GM18517 (cell line): Measurements from ENCODE around the gene ANKRD13B.
"Not testable (repeated sequence)": the region's sequence is repeated elsewhere in the genome, so short reads cannot be mapped to it uniquely, and the experiment has no call there.

ENCODE experiments used
- ATAC-seq: cut with Tn5 transposase; IDR thresholded peaks from one replicate; pipeline ENCODE4 v1.9.1; 2021; ENCODE audit warnings: mild to moderate bottlenecking, moderate library complexity; ENCODE audit not compliant: unreplicated experiment

Gene ANKRD13B

DNA sequence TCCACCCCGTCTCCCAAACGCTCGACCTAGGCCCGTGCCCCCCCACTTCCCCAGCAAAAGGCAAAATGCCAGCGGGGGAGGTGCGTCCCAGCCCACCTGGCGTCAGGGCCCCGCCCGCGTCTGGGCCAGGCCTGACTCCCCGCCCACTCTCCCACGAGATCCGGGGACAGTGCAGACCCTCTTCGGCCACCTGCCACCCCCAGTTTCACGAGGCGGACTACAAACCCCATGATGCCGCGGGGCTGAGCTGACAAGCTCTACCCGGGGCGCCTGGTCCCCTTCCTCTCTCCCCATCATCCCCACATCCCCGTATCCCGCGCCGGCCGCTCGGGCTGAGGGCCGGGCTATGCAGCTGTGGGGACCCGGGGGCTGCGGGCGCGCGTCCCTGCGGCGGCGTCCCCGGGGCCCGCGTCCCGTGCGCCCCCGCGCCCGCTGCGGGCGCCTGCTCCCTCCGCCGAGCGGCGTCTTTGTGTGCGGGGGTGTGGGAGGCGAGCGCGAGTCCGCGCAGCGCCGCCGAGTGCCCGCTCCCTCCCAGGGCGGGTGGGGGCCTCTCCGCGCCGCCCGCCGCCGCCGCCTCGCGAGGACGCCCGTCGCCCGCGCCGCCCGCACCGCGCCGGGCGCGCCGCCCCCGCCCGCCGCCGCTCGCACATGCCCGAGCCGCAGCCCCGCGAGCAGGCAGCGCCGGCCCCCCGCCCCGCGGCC, at the start of gene ANKRD13B:
ANKRD13B (plus strand) TSS at position 283 of the 702 bp plus-strand sequence. CDS start 490 bp downstream, outside the sequence.
- no peak for ATAC-seq

DNA sequence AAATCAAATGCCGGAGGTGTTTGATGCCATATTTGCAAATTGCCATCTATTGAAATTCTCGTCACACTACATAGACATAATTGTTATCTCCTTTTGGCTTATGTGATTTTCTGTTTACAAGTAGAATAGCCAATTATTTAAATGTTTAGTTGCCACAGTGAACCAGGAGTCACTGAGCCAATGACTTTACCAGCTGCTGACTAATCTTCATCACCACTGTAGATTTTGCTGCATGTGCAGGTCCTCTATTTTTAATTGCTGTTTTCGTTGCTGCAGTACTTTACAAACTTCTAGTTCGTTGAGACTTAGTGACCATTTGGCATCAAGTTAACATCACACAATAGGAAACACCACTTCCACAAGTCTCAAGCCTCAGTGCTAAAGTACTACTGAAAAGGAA, 48.9 kb upstream of the ANKRD13B start:
- ATAC-seq: no peak

DNA sequence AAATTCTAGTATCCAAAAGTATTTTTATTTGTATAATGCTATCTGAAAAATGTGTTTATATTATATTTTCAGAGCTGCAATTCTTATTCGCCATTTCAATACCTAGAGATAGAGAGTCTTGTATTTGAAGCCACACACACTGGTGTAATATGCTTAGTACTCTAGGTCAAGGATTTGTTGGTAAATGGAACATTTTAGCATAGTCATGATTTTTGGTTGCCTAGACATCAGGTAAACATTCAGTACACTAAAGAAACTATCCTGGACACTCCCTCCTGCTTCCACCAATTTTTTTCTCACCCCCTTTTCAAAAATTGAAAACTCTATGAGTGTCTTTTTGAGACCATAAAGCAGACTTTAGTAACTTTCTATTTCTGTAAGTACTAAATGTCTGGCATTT, 46.8 kb upstream of the ANKRD13B start:
- ATAC-seq: no peak

DNA sequence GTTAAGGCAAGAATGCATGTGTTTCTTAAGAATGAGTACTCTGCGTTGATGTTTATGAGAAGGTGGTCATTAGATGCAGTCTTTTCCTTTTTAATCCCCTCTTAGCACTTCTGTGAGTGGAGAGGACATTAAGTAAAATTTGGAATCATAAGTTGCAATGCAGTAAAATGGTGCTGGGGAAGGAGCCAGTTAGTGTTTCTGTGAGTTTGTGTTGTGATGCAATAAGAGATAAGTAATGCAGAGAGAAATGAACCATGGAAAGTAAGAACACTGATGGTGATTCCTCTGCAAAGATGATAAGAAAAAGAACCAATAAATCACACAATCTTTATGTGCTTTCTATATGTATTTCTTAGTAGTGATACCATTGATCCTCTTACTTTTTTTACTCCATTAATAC, 46.1 kb upstream of the ANKRD13B start:
- no peak for ATAC-seq

DNA sequence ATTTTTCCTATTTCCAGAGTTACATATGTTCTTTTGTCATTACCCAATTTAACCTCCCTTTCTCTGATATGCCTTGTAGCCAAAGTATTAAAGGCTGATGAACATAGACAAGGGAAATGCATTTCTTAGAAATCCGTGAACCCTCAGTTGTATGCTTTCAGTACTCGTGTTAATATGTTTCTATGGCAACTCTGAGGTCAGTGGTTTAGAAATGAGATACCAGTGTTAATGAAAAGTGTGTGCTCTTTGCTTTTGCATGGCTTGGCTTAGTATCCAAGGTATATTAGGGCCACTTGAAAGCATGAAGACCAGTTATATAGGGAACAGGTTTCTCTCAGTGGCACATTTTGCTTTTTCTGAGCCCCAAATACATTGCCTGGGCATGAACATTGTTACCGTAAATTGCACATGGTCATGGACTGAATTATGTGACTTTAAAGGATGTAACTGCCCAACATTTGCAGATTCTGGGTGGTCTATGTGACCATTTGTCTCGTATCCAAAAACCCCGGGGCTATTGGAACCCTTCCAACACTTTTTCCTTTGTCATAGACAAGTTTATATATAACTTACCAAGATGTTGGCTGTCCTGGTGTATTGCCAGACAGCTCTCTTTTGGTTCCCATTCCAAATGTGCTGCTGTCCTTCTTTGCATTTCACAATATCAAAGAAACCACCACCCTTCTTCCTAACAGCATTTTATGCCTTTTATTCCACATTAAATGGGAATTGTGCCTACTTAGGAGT, 43.6 kb upstream of the ANKRD13B start:
- ATAC-seq: no peak

DNA sequence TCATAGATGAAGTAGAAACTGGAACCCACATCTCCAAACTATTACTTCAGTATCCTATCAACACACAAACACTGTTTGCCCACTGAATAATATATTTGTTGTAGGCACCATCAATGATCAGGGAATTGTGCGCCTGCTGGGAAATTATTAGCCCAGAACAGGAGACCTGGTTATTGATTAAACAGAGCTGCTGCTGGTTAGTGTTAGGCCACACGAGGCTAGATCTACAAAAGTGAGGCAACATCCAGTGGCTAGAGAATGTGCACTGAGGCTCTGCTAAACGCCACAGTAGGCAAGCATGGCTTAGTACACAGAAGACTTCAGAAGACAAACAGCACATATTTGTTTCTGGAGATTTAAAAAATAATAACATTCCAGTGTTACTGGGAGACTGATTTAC, 37.1 kb upstream of the ANKRD13B start:
- ATAC-seq: no peak

- ATAC-seq: no peak
Observed at GRCh38 chr17:29557085-29557738, 35.7 kb upstream of the ANKRD13B start.

GRCh38 chr17:29557739-29558116, 35.2 kb upstream of the ANKRD13B start:
- ATAC-seq: no peak

DNA sequence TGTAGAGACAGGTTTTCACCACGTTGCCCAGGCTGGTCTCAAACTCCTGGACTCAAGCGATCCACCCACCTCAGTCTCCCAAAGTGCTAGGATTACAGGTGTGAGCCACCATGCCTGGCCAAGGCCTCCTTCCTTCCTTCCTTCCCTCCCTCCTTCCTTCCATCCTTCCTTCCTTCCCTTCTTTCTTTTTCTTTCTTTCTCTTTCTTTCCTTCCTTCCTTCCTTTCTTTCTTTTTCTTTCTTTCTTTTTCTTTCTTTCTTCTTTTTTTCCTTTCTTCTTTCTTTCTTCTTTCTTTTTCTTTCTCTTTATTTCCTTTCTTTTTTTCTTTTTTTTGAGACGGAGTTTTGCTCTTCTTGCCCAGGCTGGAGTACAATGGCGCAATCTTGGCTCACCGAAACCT, 34.8 kb upstream of the ANKRD13B start:
- not testable (repeated sequence) for ATAC-seq

- no peak for ATAC-seq
Observed at GRCh38 chr17:29559640-29560039, 33.3 kb upstream of the ANKRD13B start.

DNA sequence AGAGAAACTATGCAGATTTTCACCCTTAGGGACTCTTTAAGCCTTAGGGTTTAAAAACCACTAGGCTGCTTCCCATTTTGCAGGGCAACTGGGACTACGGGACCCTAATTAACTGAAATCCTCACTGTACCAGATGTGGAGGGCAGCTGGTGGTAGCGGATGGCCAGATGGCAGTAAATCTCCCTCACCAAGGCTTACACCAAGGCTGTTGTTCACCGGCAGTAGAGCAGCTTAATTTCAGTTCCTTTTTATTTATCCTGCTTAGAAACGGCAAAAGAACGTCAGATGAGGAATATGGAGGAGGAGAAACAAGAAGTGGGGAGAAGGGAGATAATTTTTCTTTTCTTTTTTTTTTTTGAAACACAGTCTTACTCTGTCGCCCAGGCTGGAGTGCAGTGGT, 32.6 kb upstream of the ANKRD13B start:
- no peak for ATAC-seq

DNA sequence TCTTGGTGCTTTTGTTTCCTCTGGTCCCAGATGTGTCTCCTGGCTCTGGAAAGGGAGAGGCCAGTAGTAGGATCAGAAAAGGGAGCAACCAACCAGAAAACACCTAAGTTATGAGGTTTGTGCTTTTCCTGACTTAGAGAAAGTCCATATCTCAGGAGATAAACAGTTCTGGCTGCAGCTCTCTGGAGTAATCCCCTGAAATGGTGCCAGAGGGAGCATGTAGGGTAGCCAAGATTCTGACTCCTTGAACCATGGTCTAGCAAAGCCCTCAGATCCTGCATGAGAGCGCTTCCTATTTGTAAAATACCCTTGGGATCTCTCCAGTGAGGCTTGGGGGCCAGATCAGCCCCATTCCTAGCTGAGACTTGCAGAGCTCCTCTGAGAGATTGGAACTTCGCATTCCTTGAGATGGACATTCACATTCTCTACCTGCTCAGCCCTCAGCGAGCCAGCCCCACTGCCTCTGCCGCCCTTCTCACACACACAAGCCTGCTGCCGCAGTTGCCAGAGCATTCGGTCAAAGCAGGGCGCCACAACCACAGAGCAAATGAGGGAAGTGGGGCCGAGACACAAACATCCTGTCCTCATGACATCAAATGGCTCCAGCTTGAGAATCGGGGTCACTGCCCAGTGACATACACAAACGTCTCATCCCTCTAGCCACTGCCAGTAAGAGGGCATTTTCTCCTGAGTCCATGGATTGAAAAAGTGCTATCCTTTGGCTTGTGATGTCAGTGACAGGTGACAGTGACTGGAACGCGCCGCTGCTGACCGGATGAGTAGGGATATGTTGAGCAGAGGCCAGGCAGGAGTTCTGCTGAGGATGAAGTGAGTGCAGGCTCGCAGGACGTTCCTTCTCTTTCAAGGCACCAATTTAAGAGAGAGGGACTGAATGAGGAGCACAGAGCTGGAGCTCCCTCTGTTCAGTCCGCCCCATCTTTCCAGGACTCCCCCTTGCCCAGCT, 31.1 kb upstream of the ANKRD13B start:
- no peak for ATAC-seq

DNA sequence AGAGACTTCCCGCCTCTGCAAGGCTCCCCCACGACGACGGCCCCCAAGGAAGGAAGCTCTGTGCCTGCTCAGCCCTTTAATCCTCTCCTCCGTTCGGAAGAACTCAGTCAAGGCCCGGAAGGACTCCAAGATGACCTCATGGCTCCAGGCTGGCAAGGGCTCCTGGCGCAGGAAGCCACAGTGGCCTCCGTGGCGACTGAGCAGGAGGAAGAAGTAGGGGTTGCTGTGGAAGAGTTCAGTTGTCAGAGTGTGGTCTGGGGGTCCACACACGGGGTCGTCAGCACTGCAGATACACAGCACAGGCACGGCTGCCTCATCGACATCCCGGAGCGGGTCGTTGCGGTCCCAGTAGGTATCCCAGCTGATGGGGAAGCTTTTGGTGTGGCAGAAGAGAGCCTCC, 30.3 kb upstream of the ANKRD13B start:
- ATAC-seq: no peak

DNA sequence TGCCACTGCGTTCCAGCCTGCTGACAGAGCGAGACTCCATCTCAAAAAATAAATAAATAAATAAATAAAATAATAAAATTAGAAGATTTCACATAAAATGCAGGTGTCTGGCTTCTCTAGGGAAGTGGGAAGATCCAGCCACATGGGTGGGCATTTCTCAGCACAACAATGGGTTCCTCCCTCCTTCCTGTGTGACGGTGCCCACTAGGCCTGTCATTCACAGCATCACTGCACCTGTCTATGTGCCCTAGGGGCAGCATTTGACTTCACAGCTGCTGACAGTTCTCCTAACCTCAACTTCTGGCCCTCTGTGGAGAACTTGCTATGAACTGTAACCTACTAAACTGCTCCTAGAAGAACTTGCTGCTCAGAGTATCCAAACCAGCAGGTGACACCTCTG, 29.1 kb upstream of the ANKRD13B start:
- ATAC-seq: no peak

DNA sequence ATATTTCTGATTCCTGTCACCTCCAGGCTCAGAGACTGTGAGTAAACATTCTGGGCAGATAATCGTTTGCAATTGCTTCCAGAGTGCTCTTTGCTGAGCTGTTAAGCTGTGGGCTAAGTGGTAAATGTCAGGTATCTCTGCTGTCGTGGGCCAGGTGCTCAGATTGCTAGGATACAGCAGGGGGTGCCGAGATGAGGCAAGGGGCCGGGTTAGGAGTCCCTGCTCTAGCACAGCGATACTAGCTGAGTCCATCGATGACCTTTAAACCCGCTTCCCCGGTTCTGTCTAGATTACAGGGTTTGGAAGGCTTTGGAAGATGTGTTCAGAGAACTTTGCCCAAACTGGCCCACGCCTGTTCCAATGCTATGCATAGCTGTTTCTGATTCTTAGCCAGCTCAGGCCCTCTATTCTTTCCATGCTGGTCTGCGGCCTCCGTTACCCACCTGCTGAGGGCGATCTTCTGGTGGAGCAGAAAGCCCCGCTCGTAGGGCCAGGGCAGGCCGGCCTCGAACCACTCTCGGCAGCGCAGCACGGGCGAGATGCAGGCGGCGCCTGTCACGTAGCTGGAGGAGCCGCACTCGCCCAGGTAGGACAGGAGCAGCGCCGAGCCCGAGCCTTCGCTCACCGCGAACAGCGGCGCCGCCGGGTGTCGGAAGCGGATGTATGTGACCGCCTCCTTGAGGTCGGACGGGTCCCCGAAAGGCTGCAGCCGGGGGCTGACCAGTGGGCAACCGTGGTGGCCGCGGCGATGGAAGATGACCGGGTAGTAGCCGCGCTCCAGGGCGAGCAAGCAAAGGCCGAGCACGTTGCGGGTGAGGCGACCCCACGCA, 27.1 kb upstream of the ANKRD13B start:
- peak; percentile 13 for ATAC-seq

- ATAC-seq: peak; percentile 23
Observed at GRCh38 chr17:29566473-29567303, 26.2 kb upstream of the ANKRD13B start, which contains the start of gene ABHD15. TSS of gene ABHD15 (minus strand) at chr17:29567037. CDS start at chr17:29566966, 71 bp downstream.

GRCh38 chr17:29567304-29567553, 25.7 kb upstream of the ANKRD13B start:
- peak; percentile 6 for ATAC-seq

GRCh38 chr17:29567554-29568330, 25.2 kb upstream of the ANKRD13B start:
- ATAC-seq: peak; percentile 40
